Keratinocyte (primary cell): ENCODE results near the gene TSPAN4. TPM values are rescaled to one million over a fixed set of nuclear protein-coding genes. Genes with fewer than 3 reads are reported as not detected.
A peak's percentile ranks its signal among the peaks of the same experiment; 100 is the strongest.

Source experiments
- DNase-seq: peaks from one replicate; pipeline ENCODE4 v3.0.0-alpha.2; 2011; ENCODE audit warnings: low read depth, missing footprints, low spot score
- FAIRE-seq: peaks from 2 replicates; lab custom pipeline; 2011; peaks lifted over from hg19 to GRCh38; lab: Jason Lieb, UNC
- H2AFZ ChIP-seq: 2 replicates; pipeline ENCODE4 v1.6.0; 2012; ENCODE audit warnings: low read length, control low read depth, inconsistent platforms; ENCODE audit not compliant: control insufficient read depth
- H3K27ac ChIP-seq: 2 replicates; pipeline ENCODE4 v1.5.1; 2011; ENCODE audit warnings: low read length; ENCODE audit not compliant: control insufficient read depth, insufficient read depth
- H3K27me3 ChIP-seq: 3 replicates; pipeline ENCODE4 v1.6.0; 2011; ENCODE audit warnings: low read length; ENCODE audit not compliant: control insufficient read depth, insufficient read depth; ENCODE audit errors: extremely low read depth
- H3K36me3 ChIP-seq, 2 experiments: 2 replicates in 1 of 2; 3 replicates in 1 of 2; pipeline ENCODE4 v1.5.1; 2011; ENCODE audit warnings: low read length in 2 of 2, mild to moderate bottlenecking in 1 of 2; ENCODE audit not compliant: control insufficient read depth in 2 of 2, insufficient read depth in 2 of 2; ENCODE audit errors: extremely low read depth in 1 of 2
- H3K4me1 ChIP-seq: 3 replicates; pipeline ENCODE4 v1.5.1; 2011; ENCODE audit warnings: low read length; ENCODE audit not compliant: control insufficient read depth, insufficient read depth; ENCODE audit errors: extremely low read depth
- H3K4me2 ChIP-seq: 3 replicates; pipeline ENCODE4 v1.6.0; 2011; ENCODE audit warnings: low read depth, low read length; ENCODE audit not compliant: control insufficient read depth, insufficient read depth; ENCODE audit errors: extremely low read depth
- H3K4me3 ChIP-seq, 3 experiments: fragments of 200-600 bp in 1 of 3; sonication (generic) in 1 of 3; 2 replicates in 2 of 3; 3 replicates in 1 of 3; pipeline ENCODE4 v1.5.1; 2011 to 2016; ENCODE audit warnings: low read length in 3 of 3, mild to moderate bottlenecking in 3 of 3, control low read depth in 2 of 3, inconsistent platforms in 1 of 3, low read depth in 1 of 3, mixed read lengths in 1 of 3, mixed run types in 1 of 3, moderate library complexity in 1 of 3; ENCODE audit not compliant: control insufficient read depth in 2 of 3, insufficient read depth in 2 of 3; ENCODE audit errors: extremely low read depth in 1 of 3
- H3K79me2 ChIP-seq: 2 replicates; pipeline ENCODE4 v1.6.0; 2012; ENCODE audit warnings: low read length; ENCODE audit not compliant: control insufficient read depth, insufficient read depth
- H3K9ac ChIP-seq: 3 replicates; pipeline ENCODE4 v1.6.0; 2011; ENCODE audit warnings: low read length; ENCODE audit not compliant: control insufficient read depth, insufficient read depth; ENCODE audit errors: extremely low read depth
- H3K9me1 ChIP-seq: 3 replicates; pipeline ENCODE4 v1.6.0; 2011; ENCODE audit warnings: low read length; ENCODE audit not compliant: control insufficient read depth, insufficient read depth; ENCODE audit errors: extremely low read depth
- H3K9me3 ChIP-seq: 2 replicates; pipeline ENCODE4 v1.5.1; 2012; ENCODE audit warnings: low read depth, low read length; ENCODE audit not compliant: control insufficient read depth
- H4K20me1 ChIP-seq: 3 replicates; pipeline ENCODE4 v1.6.0; 2011; ENCODE audit warnings: low read length; ENCODE audit not compliant: control insufficient read depth, insufficient read depth; ENCODE audit errors: extremely low read depth
- EZH2 ChIP-seq: IDR thresholded peaks from one replicate; pipeline ENCODE4 v1.6.1; 2012; ENCODE audit warnings: inconsistent platforms, mild to moderate bottlenecking, low read length, moderate library complexity
- dilution Hi-C: fragments of 300-500 bp; cut with MboI; formaldehyde crosslinking; loops from one replicate; pipeline ENCODE4 v1.7.0; 2020; ENCODE audit warnings: low sequenced_read_pairs; ENCODE audit not compliant: extremely low pct_ligation_motif_present
- polyA plus RNA-seq, 5 experiments: library from polyadenylated mRNA; depleted of rRNA in 3 of 5; stranded (reverse) in 3 of 5; stranded (forward) in 1 of 5; unstranded in 1 of 5; fragments of >200 nt; gene quantifications; 1 replicate in 1 of 5; 2 replicates in 3 of 5; 3 replicates in 1 of 5; pipeline versions ENCODE4 v1.2.1 to v1.2.3, GENCODE V29; 2011 to 2012; ENCODE audit warnings: missing spikeins in 2 of 5, low read depth in 1 of 5, low replicate concordance in 1 of 5
- TF ChIP-seq, protein P1 (sequence below), 3 experiments: IDR thresholded peaks in 1 of 3; conservative IDR thresholded peaks in 1 of 3; optimal IDR thresholded peaks in 1 of 3; 2 replicates in 2 of 3; 3 replicates in 1 of 3; pipeline versions ENCODE3 to v1.5.1; 2011; ENCODE audit warnings: low read length in 3 of 3, mild to moderate bottlenecking in 3 of 3, moderate library complexity in 2 of 3, control low read depth in 1 of 3, inconsistent platforms in 1 of 3; ENCODE audit not compliant: insufficient read depth in 2 of 3; ENCODE audit errors: extremely low read depth in 1 of 3

The TSPAN4 gene
- polyA plus RNA-seq, 1 donor (not counting 4 experiments of a cell fraction or from before 2014, with no cell fraction given), result 42.1 TPM

DNA sequence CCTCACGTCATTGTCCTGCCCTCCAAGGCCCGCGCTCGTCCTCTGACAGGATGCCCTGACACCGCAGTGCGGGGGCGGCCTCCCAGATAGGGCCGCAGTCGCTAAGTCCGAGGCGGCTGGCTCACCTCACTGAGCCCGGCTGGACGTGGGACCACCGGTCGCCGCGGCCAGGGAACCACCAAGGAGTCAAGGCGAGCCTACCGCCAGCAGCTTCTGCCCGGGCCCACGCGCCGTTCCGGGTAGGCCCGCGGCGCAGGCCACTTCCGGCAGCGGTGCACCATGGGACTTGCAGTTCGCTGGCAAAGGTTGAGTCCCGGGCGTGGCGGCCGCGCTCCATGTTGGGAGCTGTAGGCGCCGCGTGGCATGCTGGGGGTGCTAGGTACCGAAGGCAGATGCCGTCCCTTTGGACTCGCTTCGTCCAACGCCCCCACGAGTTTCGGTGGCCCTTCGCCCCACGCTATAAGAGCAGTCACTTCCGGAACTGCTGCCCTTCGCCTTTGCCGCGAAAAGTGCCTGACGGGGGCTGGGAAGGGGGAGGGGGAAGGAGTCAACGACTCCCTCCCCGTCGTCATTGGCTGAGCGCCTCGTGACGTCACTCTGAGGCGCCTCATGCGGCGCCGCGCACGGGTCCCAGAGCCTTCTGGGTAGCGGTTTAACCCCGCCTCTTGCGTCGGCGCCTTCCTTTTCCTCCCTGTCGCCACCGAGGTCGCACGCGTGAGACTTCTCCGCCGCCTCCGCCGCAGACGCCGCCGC, 33.2 kb upstream of the TSPAN4 start, which contains the start of gene RPLP2:
RPLP2 (plus strand) TSS at position 681 of the 753 bp plus-strand sequence. CDS start 268 bp downstream, outside the sequence.
- H2AFZ ChIP-seq, result peak within 1 kb of the TSS; percentile 99
- dilution Hi-C loops, result no loop called here
- no peak for TF ChIP-seq EZH2
- TF ChIP-seq, protein P1, sequence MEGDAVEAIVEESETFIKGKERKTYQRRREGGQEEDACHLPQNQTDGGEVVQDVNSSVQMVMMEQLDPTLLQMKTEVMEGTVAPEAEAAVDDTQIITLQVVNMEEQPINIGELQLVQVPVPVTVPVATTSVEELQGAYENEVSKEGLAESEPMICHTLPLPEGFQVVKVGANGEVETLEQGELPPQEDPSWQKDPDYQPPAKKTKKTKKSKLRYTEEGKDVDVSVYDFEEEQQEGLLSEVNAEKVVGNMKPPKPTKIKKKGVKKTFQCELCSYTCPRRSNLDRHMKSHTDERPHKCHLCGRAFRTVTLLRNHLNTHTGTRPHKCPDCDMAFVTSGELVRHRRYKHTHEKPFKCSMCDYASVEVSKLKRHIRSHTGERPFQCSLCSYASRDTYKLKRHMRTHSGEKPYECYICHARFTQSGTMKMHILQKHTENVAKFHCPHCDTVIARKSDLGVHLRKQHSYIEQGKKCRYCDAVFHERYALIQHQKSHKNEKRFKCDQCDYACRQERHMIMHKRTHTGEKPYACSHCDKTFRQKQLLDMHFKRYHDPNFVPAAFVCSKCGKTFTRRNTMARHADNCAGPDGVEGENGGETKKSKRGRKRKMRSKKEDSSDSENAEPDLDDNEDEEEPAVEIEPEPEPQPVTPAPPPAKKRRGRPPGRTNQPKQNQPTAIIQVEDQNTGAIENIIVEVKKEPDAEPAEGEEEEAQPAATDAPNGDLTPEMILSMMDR (optimal IDR thresholded peaks at IDR 0.05 in 1 of 3, IDR thresholded peaks at IDR 0.05 in 1 of 3, conservative IDR thresholded peaks at IDR 0.05 in 1 of 3; ENCODE audit: extremely low read depth in 1 of 3, insufficient read depth in 2 of 3, low read length in 3 of 3), result no peak
- H3K9ac ChIP-seq, result peak within 1 kb of the TSS; percentile 96
- peaks cover 25% of the 10 kb centered on the region for H3K4me1 ChIP-seq
- no peaks in the 10 kb centered on the region for H3K9me1 ChIP-seq
- H3K36me3 ChIP-seq, result peaks cover 25 to 31% of the 10 kb centered on the region in 2 experiments
- H3K4me2 ChIP-seq, result peak within 1 kb of the TSS; percentile 99
- H4K20me1 ChIP-seq, result peaks cover 19% of the 10 kb centered on the region
- H3K4me3 ChIP-seq, result peak within 1 kb of the TSS; percentile 81 to 98 (median 98)
- no peaks in the 10 kb centered on the region for H3K9me3 ChIP-seq
- peaks cover 39% of the 10 kb centered on the region for H3K79me2 ChIP-seq
- peak within 1 kb of the TSS; percentile 95 for H3K27ac ChIP-seq
- FAIRE-seq, result peak; percentile 36
- DNase-seq, result peak; percentile 66
- no peaks in the 10 kb centered on the region for H3K27me3 ChIP-seq

DNA sequence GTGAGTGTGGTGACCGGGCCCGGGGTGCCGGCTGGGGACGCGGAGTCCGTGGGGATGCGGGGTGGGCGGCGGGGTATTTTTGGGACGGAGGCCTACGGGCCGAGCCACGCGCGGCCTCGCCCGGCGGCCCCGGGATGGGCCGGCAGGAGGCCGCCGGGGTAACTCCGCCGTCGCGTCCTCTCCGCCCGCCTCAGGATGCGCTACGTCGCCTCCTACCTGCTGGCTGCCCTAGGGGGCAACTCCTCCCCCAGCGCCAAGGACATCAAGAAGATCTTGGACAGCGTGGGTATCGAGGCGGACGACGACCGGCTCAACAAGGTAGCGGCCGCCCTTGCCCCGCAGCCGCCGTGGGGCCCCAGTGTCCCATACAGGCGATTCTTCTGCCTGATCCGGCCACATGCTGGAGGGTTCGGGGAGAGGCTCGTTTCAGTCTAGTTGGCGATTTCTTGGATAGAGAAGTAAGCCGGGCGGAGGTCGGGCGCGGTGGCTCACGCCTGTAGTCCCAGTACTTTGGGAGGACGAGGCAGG, 32.5 kb upstream of the TSPAN4 start:
- H3K79me2 ChIP-seq, result peaks cover 39% of the 10 kb centered on the region
- H3K9ac ChIP-seq, result peak overlapping the region; percentile 96
- TF ChIP-seq EZH2, result no peak
- TF ChIP-seq, protein P1 (optimal IDR thresholded peaks at IDR 0.05 in 1 of 3, IDR thresholded peaks at IDR 0.05 in 1 of 3, conservative IDR thresholded peaks at IDR 0.05 in 1 of 3; ENCODE audit: extremely low read depth in 1 of 3, insufficient read depth in 2 of 3, low read length in 3 of 3), result no peak
- H3K4me3 ChIP-seq, result peak overlapping the region; percentile 81 to 98 (median 98)
- H2AFZ ChIP-seq, result no peak overlapping the region
- no peak for DNase-seq
- H3K4me2 ChIP-seq, result peak overlapping the region; percentile 83
- no peak for FAIRE-seq
- no peaks in the 10 kb centered on the region for H3K27me3 ChIP-seq
- H3K4me1 ChIP-seq, result peaks cover 22% of the 10 kb centered on the region
- H3K9me3 ChIP-seq, result no peaks in the 10 kb centered on the region
- dilution Hi-C loops, result no loop called here
- H3K9me1 ChIP-seq, result no peaks in the 10 kb centered on the region
- peak overlapping the region; percentile 95 for H3K27ac ChIP-seq
- H3K36me3 ChIP-seq, result peaks cover 28 to 31% of the 10 kb centered on the region in 2 experiments
- peaks cover 19% of the 10 kb centered on the region for H4K20me1 ChIP-seq
